ENCODE measurements around the gene WBP4. TPM values are rescaled to one million over a fixed set of nuclear protein-coding genes. Genes with fewer than 3 reads are reported as not detected.
A peak's percentile ranks its signal among the peaks of the same experiment; 100 is the strongest.
"Not testable (repeated sequence)": the region's sequence is repeated elsewhere in the genome, so short reads cannot be mapped to it uniquely, and the experiment has no call there.

Gene WBP4
- total RNA-seq, 2 experiments from 2014 or later: 15.9 to 16.7 TPM

DNA sequence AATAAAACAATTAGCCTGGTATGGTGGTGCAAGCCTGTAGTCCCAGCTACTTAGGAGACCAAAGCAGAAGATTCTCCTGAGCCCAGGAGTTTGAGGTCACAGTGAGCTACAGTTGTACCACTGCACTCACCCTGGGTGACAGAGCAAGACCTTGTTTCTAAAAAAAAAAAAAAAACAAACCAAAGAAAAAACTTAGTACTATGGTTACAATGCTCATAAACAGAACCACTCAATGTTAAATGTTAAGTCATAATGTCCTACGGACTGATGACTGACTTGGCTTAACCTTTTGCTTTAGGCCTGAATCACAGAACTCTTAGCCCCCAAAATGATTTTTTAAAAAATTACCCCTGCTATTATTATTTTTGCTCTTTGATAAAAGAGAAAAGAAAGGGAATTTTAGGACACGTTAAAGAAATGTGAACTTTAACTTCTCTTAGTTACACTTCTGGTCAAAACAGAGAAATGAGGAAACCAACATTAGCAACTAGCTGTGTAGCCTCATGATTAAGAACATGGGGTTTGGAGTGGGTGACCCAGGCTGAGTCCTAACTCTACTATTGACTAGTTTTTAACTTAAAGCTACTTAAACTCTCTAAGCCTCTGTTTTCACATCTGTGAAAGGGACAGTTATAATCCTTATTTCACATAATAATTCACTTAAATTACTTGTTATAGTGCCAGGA lies 28.5 kb upstream of the WBP4 start:
- Mint-ChIP-seq H3K9me3 (no peaks in the 10 kb centered on the region), H3K4me3 (no peak overlapping the region), H3K27ac (no peak overlapping the region), H3K36me3 (peaks cover 8% of the 10 kb centered on the region), H3K4me1 (peaks cover 24% of the 10 kb centered on the region), H3K27me3 (no peaks in the 10 kb centered on the region)
- no peak for DNase-seq

DNA sequence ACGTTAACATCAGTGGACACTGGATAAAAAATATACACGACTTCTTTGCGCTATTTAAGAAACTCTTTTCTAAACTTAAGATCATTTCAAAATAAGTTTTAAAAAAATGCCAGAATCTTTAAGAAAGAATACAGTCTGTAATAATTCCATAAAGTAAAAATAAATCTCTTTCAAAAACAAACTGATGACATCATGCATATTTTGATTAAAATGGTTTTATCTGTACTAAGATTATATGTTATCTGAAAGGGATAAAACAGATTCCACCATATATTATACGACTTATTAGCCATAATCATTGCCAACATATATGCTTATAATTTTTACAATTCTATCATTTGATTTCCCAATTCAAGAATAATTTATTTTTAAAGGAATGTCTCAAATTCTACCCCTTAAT lies 26.9 kb upstream of the WBP4 start:
- DNase-seq: no peak
- no peaks in the 10 kb centered on the region for H3K27me3 Mint-ChIP-seq
- no peak overlapping the region for H3K27ac Mint-ChIP-seq

DNA sequence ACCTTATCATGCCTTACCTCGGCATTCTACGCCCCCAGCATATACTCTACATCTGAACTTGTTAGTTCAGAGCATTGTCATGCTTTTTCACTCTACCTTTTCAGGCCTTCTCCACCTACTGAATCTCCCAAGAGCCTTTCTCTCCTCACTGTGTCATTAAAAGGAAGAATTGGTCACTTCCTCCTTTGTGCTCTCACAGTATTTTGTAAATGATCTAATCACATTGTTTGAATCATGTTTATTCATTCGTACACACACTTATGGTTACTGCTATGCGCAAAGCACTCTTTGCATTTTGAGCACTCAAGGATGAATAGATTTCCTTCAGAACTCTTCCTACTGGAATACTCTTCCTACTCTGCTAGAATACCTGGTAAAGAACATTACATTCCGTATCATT lies 26.4 kb upstream of the WBP4 start:
- H3K36me3 Mint-ChIP-seq: peaks cover 8% of the 10 kb centered on the region
- DNase-seq: no peak
- H3K27me3 Mint-ChIP-seq: no peaks in the 10 kb centered on the region
- H3K4me1 Mint-ChIP-seq: peaks cover 24% of the 10 kb centered on the region
- no peak overlapping the region for H3K4me3 Mint-ChIP-seq
- no peaks in the 10 kb centered on the region for H3K9me3 Mint-ChIP-seq
- H3K27ac Mint-ChIP-seq: no peak overlapping the region

More for the DNA sequence above, 26.9 kb upstream of the WBP4 start:
- Mint-ChIP-seq H3K36me3 (peaks cover 8% of the 10 kb centered on the region), H3K4me3 (no peak overlapping the region), H3K9me3 (no peaks in the 10 kb centered on the region), H3K4me1 (peaks cover 24% of the 10 kb centered on the region)

DNA sequence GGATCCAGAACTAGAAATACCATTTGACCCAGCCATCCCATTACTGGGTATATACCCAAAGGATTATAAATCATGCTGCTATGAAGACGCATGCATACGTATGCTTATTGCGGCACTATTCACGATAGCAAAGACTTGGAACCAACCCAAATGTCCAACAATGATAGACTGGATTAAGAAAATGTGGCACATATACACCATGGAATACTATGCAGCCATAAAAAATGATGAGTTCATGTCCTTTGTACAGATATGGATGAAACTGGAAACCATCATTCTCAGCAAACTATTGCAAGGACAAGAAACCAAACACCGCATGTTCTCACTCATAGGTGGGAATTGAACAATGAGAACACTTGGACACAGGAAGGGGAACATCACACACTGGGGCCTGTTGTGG lies 24.8 kb upstream of the WBP4 start:
- not testable (repeated sequence) for H3K4me3 Mint-ChIP-seq, DNase-seq, H3K27me3 Mint-ChIP-seq, H3K9me3 Mint-ChIP-seq, H3K27ac Mint-ChIP-seq, H3K36me3 Mint-ChIP-seq
- H3K4me1 Mint-ChIP-seq: peaks cover 25% of the 10 kb centered on the region

DNA sequence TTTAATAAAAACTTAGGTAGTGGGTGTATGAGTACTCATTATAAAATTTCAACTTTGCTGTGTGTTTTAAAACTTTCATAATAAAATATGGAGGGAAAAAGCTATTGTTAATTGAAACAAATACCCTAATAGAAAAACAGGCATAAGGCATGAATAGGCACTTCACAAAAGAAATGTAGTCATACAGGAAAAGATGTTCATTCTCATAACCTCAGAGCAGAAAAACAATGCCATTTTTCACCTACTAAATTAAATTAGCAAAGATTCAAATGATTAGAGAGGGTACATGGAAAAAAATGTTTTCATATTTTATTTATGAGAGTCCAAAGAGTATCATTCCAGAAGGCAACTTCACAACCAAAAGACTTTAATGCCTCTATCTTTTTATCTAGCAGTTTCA lies 21.6 kb upstream of the WBP4 start:
- H3K27me3 Mint-ChIP-seq: no peaks in the 10 kb centered on the region
- H3K27ac Mint-ChIP-seq: no peak overlapping the region
- no peak overlapping the region for H3K4me3 Mint-ChIP-seq
- H3K9me3 Mint-ChIP-seq: peaks cover 6% of the 10 kb centered on the region
- peaks cover 17% of the 10 kb centered on the region for H3K4me1 Mint-ChIP-seq
- DNase-seq: no peak
- peaks cover 7% of the 10 kb centered on the region for H3K36me3 Mint-ChIP-seq

DNA sequence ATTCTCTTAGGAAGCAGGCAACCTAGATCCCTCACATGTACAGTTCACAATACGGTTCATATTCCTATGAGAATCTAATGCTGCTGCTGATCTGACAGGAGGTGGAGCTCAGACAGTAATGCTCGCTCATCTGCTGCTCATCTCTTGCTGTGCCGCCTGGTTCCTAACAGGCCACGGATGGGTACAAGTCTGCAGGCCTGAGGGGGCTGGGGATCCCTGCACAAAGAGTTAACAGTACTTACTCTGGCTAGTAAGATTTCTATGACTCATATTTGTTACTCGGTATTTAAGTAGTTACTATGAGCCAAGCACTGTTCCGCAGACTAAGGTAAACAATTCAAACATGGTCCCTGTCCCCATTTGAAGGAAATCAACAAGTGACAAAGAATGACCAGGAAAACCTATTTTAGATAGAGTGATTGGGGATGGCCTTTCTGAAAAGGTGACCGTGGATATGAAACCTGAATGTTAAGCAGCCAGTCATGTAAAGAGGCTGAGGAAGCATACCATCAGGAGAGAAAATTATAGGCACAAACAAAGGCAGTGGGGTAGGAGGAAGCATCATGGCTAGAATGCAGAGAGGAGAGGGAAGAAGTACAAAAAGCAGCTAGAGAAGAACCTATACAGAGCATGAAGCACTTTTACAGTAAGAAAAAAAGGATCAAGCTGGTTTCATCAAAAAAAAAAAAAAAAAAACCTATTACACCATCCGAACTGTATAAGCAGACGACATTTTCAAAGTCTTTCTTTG lies 20.6 kb upstream of the WBP4 start:
- H3K27me3 Mint-ChIP-seq: no peaks in the 10 kb centered on the region
- H3K4me1 Mint-ChIP-seq: peaks cover 16% of the 10 kb centered on the region
- DNase-seq: no peak
- peaks cover 6% of the 10 kb centered on the region for H3K9me3 Mint-ChIP-seq
- H3K4me3 Mint-ChIP-seq: no peak overlapping the region
- H3K27ac Mint-ChIP-seq: peak overlapping the region; percentile 7
- H3K36me3 Mint-ChIP-seq: peaks cover 13% of the 10 kb centered on the region

DNA sequence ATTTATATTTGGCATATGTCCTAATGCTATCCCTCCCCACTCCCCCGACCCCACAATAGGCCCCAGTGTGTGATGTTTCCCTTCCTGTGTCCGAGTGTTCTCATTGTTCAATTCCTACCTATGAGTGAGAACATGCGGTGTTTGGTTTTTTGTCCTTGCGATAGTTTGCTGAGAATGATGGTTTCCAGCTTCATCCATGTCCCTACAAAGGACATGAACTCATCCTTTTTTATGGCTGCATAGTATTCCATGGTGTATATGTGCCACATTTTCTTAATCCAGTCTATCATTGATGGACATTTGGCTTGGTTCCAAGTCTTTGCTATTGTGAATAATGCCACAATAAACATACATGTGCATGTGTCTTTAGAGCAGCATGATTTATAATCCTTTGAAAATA lies 18.9 kb upstream of the WBP4 start:
- not testable (repeated sequence) for H3K9me3 Mint-ChIP-seq, H3K27ac Mint-ChIP-seq, H3K4me3 Mint-ChIP-seq, H3K27me3 Mint-ChIP-seq, DNase-seq
- Mint-ChIP-seq H3K36me3 (peaks cover 21% of the 10 kb centered on the region), H3K4me1 (peaks cover 16% of the 10 kb centered on the region)

DNA sequence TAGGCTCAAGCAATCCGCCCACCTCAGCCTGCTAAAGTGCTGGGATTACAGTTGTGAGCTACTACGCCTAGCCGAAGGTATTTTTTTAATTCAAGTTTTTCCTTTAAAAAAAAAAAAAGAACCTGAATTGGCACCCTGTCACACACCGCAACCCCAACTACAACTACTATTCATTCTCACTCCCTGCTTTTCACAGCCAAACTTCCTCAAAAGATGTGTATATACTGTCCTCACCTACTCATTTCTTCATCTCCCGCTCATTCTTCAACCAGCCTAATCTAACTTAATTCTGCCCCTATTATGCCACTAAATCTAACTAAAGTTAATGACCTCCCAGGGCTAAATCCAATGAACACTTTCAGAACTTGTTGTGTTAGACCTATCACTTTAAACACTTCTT lies 12.7 kb upstream of the WBP4 start:
- peaks cover 4% of the 10 kb centered on the region for H3K9me3 Mint-ChIP-seq
- no peak overlapping the region for H3K4me3 Mint-ChIP-seq
- peaks cover 19% of the 10 kb centered on the region for H3K4me1 Mint-ChIP-seq
- peaks cover 37% of the 10 kb centered on the region for H3K36me3 Mint-ChIP-seq
- no peak overlapping the region for H3K27ac Mint-ChIP-seq
- no peak for DNase-seq
- no peaks in the 10 kb centered on the region for H3K27me3 Mint-ChIP-seq

DNA sequence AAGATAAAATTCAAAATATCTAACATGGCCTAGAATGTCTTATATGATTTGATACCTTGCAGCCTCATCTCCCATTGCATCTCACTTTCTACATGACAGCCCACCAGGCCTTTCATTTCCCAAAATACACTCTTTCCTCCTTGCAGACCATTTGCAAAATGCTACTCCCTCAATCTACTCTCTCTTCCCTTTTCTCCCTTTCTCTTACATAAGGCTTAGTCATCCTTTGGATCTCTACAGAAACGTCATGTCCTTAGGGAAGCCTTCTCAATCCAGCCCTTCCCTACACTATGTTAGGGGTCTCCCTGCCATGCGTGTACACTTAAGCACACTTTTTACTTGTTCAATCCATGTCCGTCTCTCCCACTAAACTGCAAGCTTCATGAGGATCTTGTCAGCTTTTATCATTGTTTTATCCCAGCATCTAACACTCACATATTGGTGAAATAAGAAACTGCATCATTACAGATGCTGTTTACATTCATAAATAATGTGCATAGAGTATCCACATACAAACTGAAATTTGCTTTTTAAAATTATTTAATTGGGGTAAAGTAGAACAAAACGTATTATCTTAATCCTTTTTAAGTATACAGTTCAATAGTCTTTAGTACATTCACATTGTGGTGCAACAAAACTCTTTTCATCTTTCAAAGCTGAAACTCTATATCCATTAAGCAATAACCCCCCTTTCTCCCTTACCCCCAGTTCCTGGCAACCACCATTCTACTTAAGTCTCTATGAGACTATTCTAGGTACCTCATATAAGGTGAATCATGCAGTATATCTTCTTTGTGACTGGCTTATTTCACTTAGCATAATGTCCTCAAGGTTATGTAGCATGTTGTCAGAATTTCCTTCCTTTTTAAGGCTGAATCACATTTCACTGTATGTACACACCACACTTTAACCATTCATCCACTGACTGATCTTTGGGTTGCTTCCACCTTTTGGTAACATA lies 11.5 kb upstream of the WBP4 start:
- peaks cover 28% of the 10 kb centered on the region for H3K4me1 Mint-ChIP-seq
- no peak overlapping the region for H3K27ac Mint-ChIP-seq
- peaks cover 35% of the 10 kb centered on the region for H3K36me3 Mint-ChIP-seq
- H3K9me3 Mint-ChIP-seq: peaks cover 2% of the 10 kb centered on the region
- no peak overlapping the region for H3K4me3 Mint-ChIP-seq
- no peak for DNase-seq
- H3K27me3 Mint-ChIP-seq: no peaks in the 10 kb centered on the region

DNA sequence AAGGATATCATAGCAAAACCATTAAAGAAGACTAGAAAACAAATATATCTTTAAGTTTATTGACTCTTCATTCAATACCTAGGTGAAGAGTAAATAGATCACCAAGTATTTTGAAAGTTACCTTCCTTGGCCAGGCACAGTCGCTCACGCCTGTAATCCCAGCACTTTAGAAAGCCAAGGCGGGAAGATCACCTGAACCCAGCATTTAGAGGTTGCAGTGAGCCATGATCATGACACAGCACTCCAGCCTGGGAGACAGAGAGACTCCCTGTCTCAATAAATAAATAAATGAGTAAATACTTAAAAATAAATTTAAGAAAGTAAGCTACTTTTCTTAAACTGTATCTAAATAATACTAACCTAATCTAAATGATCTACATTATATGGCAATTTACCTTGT lies 8.9 kb upstream of the WBP4 start:
- H3K4me1 Mint-ChIP-seq: peaks cover 50% of the 10 kb centered on the region

DNA sequence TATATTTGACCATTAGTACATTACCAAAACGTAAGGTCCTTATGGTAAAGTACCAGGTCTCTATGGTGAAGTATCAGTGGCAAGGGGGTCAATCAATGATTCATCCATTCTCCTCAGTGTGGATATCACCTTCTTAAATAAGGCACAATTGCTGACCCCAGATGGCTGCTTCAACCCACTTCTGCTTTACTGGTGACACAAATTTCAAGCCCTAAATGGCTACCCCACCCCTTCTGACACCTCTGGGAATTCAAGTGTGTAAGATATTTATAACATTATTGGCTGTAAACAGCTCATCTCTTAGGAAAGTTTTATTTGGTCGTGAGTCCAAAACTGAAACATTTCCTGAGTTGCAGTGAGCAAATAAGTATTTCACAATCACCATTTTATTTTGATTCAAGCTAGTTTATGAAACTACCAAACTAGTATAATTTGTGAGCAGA lies 7.9 kb upstream of the WBP4 start:
- Mint-ChIP-seq H3K36me3 (peaks cover 16% of the 10 kb centered on the region), H3K9me3 (peaks cover 2% of the 10 kb centered on the region), H3K27me3 (no peaks in the 10 kb centered on the region), H3K4me3 (no peak overlapping the region), H3K4me1 (peaks cover 56% of the 10 kb centered on the region), H3K27ac (no peak overlapping the region)
- DNase-seq: no peak

More for the DNA sequence above, 8.9 kb upstream of the WBP4 start:
- Mint-ChIP-seq H3K4me3 (no peak overlapping the region), H3K27ac (no peak overlapping the region), H3K27me3 (no peaks in the 10 kb centered on the region), H3K36me3 (peaks cover 18% of the 10 kb centered on the region), H3K9me3 (peaks cover 2% of the 10 kb centered on the region)
- no peak for DNase-seq

DNA sequence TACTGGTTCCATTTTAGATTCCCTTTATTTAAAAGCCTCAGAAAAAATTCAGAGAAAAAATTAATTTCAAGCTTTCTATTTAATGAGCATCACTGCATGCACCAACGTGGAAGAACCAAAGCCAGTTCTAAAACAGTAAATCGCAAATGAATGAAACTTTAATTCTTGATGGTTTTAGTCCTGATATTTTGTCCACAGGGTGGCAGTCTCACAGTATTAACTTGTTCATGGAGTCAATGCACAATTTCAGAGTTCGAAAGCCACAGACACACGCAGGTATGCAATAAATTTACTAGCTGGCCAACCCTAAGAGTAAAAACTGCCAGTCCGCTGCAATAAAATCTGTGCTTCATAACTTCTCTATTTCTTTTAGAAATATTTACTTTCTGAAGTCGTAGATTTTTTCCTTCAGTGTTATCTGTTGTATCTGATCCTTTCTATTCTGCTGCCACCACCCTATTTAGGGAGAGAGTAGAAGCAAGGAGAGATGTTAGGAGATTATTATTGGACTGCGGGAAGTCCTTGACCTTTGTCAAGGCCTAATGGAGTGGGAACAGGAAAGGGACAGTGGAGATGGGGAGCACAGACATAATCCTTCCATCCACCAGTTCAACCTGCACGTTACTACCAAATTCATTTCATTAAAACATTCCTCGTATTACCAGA lies 7.0 kb upstream of the WBP4 start:
- peaks cover 66% of the 10 kb centered on the region for H3K4me1 Mint-ChIP-seq
- no peak for DNase-seq
- H3K4me3 Mint-ChIP-seq: no peak overlapping the region

DNA sequence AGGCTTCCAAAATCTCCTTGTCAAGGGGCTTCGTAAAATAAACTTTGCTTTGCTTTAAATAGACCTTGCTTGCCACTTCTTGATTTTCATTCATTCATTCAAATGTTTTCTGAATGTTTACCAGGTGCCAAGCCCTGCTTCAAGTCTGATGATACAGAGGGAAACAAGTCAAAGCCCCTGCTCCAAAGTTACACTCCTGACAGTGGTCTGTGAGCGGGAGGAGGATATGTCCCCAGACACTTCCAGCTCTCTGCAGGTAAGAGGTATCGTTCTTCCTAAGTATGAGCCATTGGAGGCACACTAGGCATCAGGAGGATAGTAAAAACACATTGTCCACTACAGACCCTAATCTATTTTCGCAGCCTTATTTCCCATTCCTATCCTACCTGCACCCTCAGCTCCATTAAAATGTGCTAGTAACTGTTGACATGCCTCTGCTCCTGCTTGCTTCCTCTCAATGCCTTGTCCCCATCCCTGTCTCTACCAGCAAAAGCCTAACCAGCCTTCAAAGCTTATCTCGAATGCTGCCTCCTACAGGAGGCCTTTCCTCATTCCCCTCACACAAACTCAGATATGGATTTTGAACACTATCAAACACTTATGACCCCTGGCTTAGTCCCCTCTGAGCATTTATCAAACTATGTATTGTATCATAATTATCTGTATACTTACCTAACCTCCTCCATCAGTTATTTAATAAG lies 6.2 kb upstream of the WBP4 start:
- H3K9me3 Mint-ChIP-seq: no peaks in the 10 kb centered on the region
- peaks cover 9% of the 10 kb centered on the region for H3K36me3 Mint-ChIP-seq
- H3K27ac Mint-ChIP-seq: no peak overlapping the region
- peaks cover 63% of the 10 kb centered on the region for H3K4me1 Mint-ChIP-seq
- no peak overlapping the region for H3K4me3 Mint-ChIP-seq
- H3K27me3 Mint-ChIP-seq: no peaks in the 10 kb centered on the region
- DNase-seq: no peak

More for the DNA sequence above, 7.0 kb upstream of the WBP4 start:
- H3K36me3 Mint-ChIP-seq: peaks cover 12% of the 10 kb centered on the region
- no peak overlapping the region for H3K27ac Mint-ChIP-seq
- no peaks in the 10 kb centered on the region for H3K27me3 Mint-ChIP-seq
- no peaks in the 10 kb centered on the region for H3K9me3 Mint-ChIP-seq

DNA sequence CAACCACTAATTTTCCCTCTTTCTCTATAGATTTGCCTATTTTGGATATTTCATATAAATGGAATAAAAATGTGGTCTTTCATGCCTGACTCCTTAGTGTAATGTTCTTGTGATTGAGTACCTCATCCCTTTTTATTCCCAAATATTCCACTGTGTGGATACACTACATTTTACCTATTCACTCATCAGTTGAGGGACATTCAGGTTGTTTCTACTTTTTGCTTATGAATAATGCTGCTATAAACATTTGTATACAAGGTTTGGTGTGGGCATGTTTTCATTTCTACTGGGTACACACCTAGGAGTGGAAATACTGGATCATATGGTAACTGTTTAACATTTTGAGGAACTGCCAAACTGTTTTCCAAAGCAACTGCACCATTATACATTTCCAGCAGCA lies 5.1 kb upstream of the WBP4 start:
- H3K27ac Mint-ChIP-seq: no peak overlapping the region
- H3K9me3 Mint-ChIP-seq: no peaks in the 10 kb centered on the region
- no peak for DNase-seq
- H3K36me3 Mint-ChIP-seq: peaks cover 16% of the 10 kb centered on the region
- peaks cover 6% of the 10 kb centered on the region for H3K27me3 Mint-ChIP-seq
- H3K4me1 Mint-ChIP-seq: peaks cover 61% of the 10 kb centered on the region
- no peak overlapping the region for H3K4me3 Mint-ChIP-seq

Data from activated naive CD8-positive, alpha-beta T cell treated with anti-CD3 and anti-CD28 coated beads for 36 hours (primary cell).